HG02678 (cell line): ENCODE results near the gene WASHC4.

Experiments used
- ATAC-seq: cut with Tn5 transposase; IDR thresholded peaks from one replicate; pipeline ENCODE4 v1.9.1; 2021; ENCODE audit warnings: mild to moderate bottlenecking, moderate library complexity; ENCODE audit not compliant: unreplicated experiment

Gene WASHC4

DNA sequence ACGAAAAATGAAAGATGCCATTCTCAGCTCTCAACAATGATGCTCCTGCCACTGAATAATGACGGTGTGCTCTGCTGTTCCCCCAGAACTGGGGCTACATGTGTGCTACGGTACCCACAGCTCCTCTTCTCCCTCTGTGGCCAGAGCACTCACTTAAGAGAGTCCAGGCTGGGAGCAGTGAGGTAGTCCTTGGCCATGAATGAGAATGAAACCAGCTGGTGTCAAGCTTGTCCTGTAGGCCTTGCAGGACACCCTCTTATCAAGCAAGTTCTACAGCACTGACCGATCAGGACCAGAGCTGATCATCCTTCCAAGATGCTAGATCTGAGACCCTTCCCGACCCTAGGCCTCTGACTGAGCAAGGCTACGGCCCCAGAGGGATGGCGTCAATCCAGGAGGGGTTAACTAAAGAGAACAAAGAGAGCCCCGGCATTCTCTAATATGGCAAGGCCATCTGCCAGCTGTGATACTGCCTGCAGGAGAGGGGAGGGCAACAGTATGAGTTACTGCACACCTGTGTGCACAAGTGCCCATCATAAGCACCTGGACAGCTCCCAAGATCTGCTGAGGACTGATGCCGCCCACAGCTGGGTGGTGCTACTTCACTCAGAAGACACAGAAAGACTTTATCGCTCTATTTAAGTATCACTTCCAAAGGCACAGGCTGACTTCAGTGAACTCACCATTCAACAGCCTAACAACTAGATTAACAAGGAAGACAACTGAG, 98.0 kb downstream of the WASHC4 start:
- ATAC-seq, result no peak

DNA sequence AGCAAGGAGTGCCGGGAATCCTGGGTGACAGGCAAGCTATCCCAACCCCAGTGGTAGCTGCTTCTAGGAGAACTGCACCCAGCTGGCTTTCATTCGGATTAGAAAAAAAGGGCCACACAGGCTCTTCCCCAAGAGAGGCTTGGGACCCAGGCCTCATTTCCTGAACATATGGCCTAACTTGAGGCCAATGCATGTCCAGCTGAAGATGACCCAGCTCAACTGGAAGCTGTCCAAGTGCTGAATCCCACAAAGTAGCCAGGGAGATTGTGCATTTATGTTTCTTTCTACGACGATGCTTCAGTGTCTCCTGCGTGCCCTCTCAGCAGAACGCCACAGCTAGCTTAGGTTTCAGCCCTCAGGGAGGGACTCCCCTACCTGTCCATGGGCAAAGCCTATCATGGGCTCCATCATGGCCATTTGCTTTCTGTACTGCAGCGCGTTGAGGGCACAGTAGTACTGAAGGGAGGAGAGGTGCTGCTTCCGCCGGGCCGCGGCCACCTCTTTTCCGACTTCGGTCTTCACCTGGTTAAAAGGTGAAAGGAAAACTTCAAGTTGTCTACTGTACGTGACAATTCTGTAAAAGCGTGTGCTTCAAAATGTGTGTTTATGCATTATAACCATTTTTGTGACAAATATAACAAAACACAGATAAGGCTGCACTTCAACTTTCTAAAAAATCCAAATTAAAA, 99.3 kb downstream of the WASHC4 start:
- ATAC-seq, result no peak

DNA sequence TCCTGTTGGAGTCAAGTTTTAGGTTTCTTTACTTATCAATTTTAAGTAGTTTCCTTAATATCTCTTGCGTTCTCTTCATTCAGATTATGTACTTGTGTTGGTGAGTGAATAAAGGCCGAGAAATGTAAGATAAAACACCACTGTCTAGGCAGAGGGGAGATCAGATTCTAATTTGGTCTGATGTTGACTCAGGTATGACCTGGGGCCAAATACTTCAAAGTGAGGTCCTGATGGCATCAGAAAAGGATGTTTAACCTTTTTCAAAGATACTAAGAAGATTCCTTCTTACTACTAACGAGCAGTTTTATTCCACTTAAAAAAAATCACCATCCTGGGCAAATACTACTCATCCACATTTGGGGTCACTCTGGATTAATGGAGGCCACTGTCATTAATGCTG, 101.6 kb downstream of the WASHC4 start:
- no peak for ATAC-seq

DNA sequence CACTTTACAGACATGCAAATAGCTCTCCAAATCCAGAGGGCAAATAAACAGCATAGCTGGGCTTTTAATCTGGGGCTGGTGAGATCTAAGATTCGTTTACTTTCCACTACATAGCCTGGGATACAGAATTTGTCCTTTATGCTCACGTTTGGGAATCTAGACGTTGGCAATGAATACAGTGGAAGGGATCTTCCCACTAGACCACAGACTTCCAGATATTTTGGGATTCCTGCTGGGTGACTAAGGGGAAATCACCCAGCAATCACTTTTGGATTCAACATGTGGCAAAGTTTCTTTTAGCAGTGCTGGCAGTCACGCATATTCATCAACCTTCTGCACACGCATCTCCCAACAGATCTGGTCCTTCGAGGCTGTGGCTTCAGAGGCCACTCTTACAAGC, 104.9 kb downstream of the WASHC4 start:
- no peak for ATAC-seq

DNA sequence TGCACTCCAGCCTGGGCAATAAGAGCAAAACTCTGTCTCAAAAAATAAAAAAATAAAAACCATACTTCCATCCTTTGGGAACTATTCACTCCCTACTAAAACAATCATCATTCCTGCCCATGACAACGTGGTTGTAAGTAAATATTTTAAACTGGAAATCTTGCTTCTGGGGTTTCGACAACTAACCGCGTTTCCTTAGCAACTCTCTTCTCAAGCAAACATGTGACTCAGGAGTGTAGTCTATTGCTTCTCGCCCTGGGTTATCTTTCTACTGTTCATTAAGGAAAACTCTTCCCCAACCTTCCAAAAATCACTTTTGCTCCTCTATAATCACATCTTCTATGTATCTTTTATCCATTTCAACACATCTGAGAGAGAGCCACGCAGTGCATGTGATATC, 106.6 kb downstream of the WASHC4 start:
- no peak for ATAC-seq

DNA sequence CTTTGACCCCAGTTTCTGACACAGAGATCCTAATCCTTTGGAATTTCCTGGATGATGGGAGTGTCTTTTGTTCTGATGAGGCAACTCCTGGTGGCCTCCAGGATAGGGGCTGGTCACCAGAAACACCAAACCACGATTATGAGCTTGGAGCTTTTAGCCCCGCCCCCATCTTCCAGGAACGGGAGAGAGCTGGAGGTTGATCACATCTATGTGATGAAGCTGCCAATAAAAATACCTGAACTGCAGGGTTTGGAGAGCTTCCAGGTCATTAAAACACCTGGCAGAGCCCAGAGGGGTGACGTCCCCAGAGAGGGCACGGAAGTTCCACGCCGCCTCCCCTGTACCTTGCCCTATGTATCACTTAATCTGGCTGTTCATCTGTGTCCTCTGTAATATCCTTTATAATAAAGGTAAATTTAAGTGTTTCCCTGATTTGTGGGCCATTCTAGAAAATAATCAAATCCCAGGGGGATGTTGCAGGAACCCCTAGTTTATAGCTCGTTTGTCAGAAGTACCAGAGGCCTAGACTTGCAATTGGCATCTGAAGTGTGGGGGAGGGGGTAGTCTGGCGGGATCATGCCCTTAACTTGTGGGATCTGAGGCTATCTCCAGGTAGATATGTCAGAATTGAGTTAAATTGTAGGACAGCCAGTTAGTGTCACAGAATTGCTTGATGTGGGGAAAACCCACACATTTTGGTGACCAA, 107.3 kb downstream of the WASHC4 start:
- no peak for ATAC-seq

- ATAC-seq, result no peak
Measured at GRCh38 chr12:105218434-105218833, 110.9 kb downstream of the WASHC4 start.
